Activated CD8-positive, alpha-beta T cell treated with anti-CD3 and anti-CD28 coated beads, Interleukin-2, amount 10 ng/mL, durations not matched to agents 7 days and 5 days (primary cell): ENCODE data around the gene VPREB3. TPM values are rescaled to one million over a fixed set of nuclear protein-coding genes. Genes with fewer than 3 reads are reported as not detected.
"Not testable (repeated sequence)": the region's sequence is repeated elsewhere in the genome, so short reads cannot be mapped to it uniquely, and the experiment has no call there.

Experiments
- ATAC-seq: fragments of 150-1000 bp; cut with Tn5 transposase; one replicate; pipeline ENCODE4 v1.10.0; 2021; ENCODE audit warnings: moderate library complexity
- CTCF ChIA-PET: fragments of 350-600 bp; sonication (Branson Sonifier 250); formaldehyde crosslinking; loops from one replicate; lab custom pipeline; 2021; ENCODE audit warnings: antibody characterized with exemption; lab: Charles Lee
- POLR2A ChIA-PET: fragments of 350-600 bp; sonication (Branson Sonifier 250); formaldehyde crosslinking; loops from one replicate; lab custom pipeline; 2021; ENCODE audit warnings: antibody characterized with exemption; lab: Charles Lee
- DNase-seq: peaks from one replicate; pipeline ENCODE4 v3.0.0-alpha.2; 2020
- H3K27ac Mint-ChIP-seq: one replicate; pipeline ENCODE4 v1.8.0; 2021; ENCODE audit warnings: mild to moderate bottlenecking, mixed read lengths
- H3K27me3 Mint-ChIP-seq: one replicate; pipeline ENCODE4 v1.8.0; 2021; ENCODE audit warnings: low read depth, mixed read lengths
- H3K36me3 Mint-ChIP-seq: one replicate; pipeline ENCODE4 v1.8.0; 2021; ENCODE audit warnings: low read depth, mixed read lengths
- H3K4me1 Mint-ChIP-seq: one replicate; pipeline ENCODE4 v1.8.0; 2021; ENCODE audit warnings: low read depth, mixed read lengths
- H3K4me3 Mint-ChIP-seq: one replicate; pipeline ENCODE4 v1.8.0; 2021; ENCODE audit warnings: mild to moderate bottlenecking, mixed read lengths
- H3K9me3 Mint-ChIP-seq: one replicate; pipeline ENCODE4 v1.8.0; 2022; ENCODE audit warnings: mixed read lengths; ENCODE audit not compliant: insufficient read depth
- total RNA-seq, 2 experiments: library from RNA; stranded (reverse); gene quantifications; one replicate each; pipeline ENCODE4 v1.2.3, GENCODE V29; 2021

The VPREB3 gene
- total RNA-seq, 2 experiments from 2014 or later, result not detected

DNA sequence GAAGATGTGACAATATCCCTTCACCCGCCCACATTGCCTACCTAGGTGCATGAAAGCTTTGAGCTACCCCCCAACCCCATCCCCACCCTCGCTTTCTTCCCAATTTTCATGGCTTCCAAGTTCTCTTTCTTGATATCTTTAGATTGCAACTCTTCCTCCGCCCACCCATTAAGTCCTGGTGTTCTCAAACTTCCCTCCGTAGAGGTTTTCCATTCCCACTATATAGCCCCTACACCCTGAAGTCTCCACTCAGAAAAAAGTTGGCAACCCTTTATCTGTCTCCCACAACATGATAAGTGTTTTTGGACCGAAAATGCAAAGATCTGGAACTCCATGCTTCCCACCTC lies 3.9 kb downstream of the VPREB3 start:
- ChIA-PET POLR2A (interaction anchor here (0.5 to 2.6 kb wide), 9 partner anchors 10 to 55 kb away, joined by 3 to 7 read pairs (median 4); partner anchors contain the start of genes C22orf15 and SMARCB1), CTCF (interaction anchor here (1.0 to 1.2 kb wide), 2 partner anchors 9 to 13 kb away, joined by 3 to 5 read pairs; no protein-coding TSS in a partner anchor)
- ATAC-seq (no peak), DNase-seq (no peak)
- peaks cover 2% of the 10 kb centered on the region for H3K36me3 Mint-ChIP-seq
- H3K4me1 Mint-ChIP-seq, result peaks cover 22% of the 10 kb centered on the region
- peak overlapping the region; percentile 74 for H3K27ac Mint-ChIP-seq
- H3K27me3 Mint-ChIP-seq, result no peaks in the 10 kb centered on the region
- no peaks in the 10 kb centered on the region for H3K9me3 Mint-ChIP-seq
- peak overlapping the region; percentile 82 for H3K4me3 Mint-ChIP-seq

DNA sequence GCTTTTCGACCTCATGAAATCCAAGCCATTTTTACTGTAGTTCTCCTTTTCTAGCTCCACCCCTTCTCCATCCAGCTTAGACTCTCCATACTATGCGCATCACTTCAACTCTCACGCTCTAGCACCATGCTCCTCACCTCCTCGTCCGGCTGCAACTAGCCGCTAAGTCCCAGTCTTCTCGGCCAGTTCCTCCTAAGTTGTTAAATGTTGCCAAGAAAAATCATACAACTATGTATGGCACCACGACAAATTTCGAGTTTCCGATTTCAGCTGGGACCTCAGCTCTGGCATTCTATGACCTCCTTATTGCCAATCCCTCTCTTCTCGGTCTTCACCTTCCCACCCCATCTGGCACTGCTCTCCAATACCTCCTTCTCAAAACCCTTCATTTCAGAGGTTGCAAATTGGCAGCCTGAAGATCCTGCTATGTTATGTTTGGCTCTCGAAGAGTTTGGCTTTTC lies 4.4 kb downstream of the VPREB3 start:
- Mint-ChIP-seq H3K36me3 (peaks cover 5% of the 10 kb centered on the region), H3K9me3 (no peaks in the 10 kb centered on the region), H3K4me3 (peak overlapping the region; percentile 82), H3K27me3 (no peaks in the 10 kb centered on the region), H3K4me1 (peaks cover 22% of the 10 kb centered on the region), H3K27ac (peak overlapping the region; percentile 9)
- ATAC-seq (no peak), DNase-seq (no peak)
- CTCF ChIA-PET, result no interaction called here
- POLR2A ChIA-PET, result interaction anchor here (1.1 kb wide), 1 partner anchor 16 kb away, joined by 3 read pairs; no protein-coding TSS in a partner anchor

DNA sequence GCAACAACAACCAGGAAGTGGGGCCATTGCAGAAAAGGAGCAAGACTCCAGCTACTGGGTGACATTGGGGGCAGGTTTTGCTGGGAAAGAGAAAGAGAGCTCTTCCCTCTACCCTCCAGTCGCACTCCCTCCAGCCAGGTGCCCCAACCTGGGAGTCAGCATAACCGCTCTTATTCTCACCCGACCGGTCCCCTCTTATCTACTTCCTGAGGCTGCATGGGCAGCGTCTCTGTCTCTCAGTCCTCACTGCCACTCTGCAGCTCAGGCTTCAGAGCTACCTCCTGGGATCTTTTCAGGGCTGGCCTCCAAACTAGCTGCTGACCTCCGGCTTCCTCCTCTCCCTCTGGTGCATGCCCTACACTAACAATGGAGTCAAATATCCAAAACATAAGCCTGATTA lies 8.4 kb downstream of the VPREB3 start:
- ChIA-PET POLR2A (no interaction called here), CTCF (interaction anchor here (0.9 kb wide), 1 partner anchor 104 kb away, joined by 3 read pairs; no protein-coding TSS in a partner anchor)
- H3K4me3 Mint-ChIP-seq, result no peak overlapping the region

DNA sequence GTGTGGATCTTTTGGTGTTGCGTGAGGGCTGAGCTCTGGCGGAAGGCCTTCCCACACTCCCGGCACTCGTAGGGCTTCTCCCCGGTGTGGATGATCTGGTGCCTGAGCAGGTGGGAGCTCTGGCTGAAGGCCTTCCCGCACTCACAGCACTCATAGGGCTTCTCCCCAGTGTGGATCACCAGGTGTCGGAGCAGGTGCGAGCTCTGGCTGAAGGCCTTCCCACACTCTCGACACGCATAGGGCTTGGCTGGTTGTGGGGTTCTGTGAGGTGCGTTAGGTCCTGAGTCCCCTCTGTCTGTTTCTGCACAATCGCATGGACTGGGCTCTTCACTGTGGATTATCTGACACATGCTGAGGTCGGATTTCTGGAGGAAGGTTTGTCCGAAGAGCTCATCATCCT lies 9.7 kb downstream of the VPREB3 start:
- Mint-ChIP-seq H3K4me3 (no peak overlapping the region), H3K4me1 (peaks cover 2% of the 10 kb centered on the region), H3K9me3 (no peaks in the 10 kb centered on the region), H3K27me3 (no peaks in the 10 kb centered on the region), H3K27ac (no peak overlapping the region), H3K36me3 (peaks cover 20% of the 10 kb centered on the region)
- ChIA-PET CTCF (interaction anchor here (0.6 kb wide), 1 partner anchor 70 kb away, joined by 5 read pairs; no protein-coding TSS in a partner anchor), POLR2A (no interaction called here)
- no peak for DNase-seq
- no peak for ATAC-seq

More for the DNA sequence above, 8.4 kb downstream of the VPREB3 start:
- peaks cover 20% of the 10 kb centered on the region for H3K36me3 Mint-ChIP-seq
- H3K9me3 Mint-ChIP-seq, result no peaks in the 10 kb centered on the region
- no peak overlapping the region for H3K27ac Mint-ChIP-seq
- ATAC-seq (no peak), DNase-seq (no peak)
- no peaks in the 10 kb centered on the region for H3K27me3 Mint-ChIP-seq
- H3K4me1 Mint-ChIP-seq, result peaks cover 15% of the 10 kb centered on the region

DNA sequence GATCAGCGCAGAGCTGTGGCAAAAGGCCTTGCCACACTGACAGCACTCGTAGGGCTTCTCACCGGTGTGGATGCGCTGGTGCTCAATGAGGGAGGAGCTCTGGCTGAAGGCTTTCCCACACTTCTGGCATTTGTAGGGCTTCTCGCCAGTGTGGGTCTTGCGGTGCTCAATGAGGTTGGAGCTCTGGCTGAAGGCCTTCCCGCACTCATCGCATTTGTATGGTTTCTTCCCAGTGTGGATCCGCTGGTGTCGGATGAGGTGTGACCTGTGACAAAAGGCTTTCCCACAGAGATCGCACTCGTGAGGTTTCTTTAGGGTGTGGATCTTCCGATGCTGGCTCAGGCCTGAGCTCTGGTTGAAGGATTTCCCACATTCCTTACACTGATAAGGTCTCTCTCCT lies 10.2 kb downstream of the VPREB3 start:
- DNase-seq (no peak), ATAC-seq (no peak)
- Mint-ChIP-seq H3K4me1 (peaks cover 2% of the 10 kb centered on the region), H3K27ac (no peak overlapping the region), H3K9me3 (no peaks in the 10 kb centered on the region), H3K4me3 (no peak overlapping the region), H3K27me3 (no peaks in the 10 kb centered on the region), H3K36me3 (peaks cover 20% of the 10 kb centered on the region)
- ChIA-PET CTCF (interaction anchor here (0.6 kb wide), 1 partner anchor 71 kb away, joined by 5 read pairs; no protein-coding TSS in a partner anchor), POLR2A (no interaction called here)

DNA sequence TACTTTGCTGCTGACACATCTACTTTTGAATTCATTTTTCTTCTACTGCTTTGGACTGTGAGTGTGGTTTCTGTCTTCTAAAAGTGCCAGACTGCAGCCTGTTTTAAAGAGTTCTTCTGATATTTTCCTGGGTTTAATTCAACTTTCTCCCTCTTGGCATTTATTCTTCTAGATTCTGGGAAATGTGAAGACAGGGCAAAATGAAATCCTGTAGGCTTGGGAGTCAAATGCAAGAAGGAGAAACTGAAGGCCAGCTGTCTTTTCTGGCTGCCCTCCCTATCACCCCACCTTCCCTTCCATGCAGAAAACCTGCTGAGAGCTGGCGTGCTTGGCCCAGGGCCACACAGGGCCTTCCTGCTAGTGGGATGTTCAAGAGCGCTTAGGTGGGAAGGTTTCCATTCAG lies 10.9 kb downstream of the VPREB3 start:
- Mint-ChIP-seq H3K9me3 (no peaks in the 10 kb centered on the region), H3K36me3 (peaks cover 20% of the 10 kb centered on the region), H3K4me1 (peaks cover 2% of the 10 kb centered on the region), H3K27me3 (no peaks in the 10 kb centered on the region), H3K4me3 (no peak overlapping the region), H3K27ac (no peak overlapping the region)
- DNase-seq (no peak), ATAC-seq (no peak)
- POLR2A ChIA-PET, result no interaction called here
- CTCF ChIA-PET, result no interaction called here

DNA sequence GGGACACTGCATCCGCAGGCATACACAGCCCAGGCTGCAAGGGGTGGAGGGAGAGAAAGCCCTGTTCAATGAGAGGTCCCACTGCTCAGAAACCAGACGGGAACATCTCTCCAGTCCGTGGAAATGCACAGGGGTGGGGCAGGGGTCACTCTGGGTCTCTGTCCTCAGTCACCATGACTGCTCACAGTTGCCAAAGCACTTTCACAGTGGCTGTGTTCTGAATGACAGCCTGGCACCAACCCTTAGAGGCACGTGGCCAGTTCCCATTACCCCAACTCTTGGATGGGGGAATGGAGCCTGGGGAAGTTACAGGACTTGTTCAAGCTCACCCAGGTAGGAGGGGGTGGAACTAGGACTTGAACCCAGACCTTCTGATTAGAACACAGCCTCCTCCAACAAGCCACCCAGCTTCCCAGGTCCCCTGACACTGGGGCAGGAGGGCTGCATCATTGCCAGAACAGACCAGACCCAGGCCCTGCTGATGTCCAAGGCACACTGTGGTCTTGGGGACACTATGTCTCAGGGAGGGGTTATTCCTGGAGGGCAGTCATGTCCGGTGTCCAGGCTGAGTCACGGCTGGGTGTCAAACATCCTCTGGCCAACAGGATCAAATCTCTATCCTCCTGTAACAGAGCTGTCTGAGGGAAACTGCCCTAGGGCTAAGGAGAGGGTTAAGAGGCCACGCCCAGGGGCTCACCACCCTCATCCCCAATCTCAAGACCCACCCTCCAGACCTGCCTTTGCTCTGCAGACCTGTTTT lies 11.5 kb downstream of the VPREB3 start:
- ATAC-seq (no peak), DNase-seq (no peak)
- POLR2A ChIA-PET, result no interaction called here
- H3K36me3 Mint-ChIP-seq, result peaks cover 20% of the 10 kb centered on the region
- H3K27me3 Mint-ChIP-seq, result no peaks in the 10 kb centered on the region
- no peak overlapping the region for H3K4me3 Mint-ChIP-seq
- H3K4me1 Mint-ChIP-seq, result peaks cover 2% of the 10 kb centered on the region
- H3K9me3 Mint-ChIP-seq, result no peaks in the 10 kb centered on the region
- CTCF ChIA-PET, result no interaction called here
- no peak overlapping the region for H3K27ac Mint-ChIP-seq

DNA sequence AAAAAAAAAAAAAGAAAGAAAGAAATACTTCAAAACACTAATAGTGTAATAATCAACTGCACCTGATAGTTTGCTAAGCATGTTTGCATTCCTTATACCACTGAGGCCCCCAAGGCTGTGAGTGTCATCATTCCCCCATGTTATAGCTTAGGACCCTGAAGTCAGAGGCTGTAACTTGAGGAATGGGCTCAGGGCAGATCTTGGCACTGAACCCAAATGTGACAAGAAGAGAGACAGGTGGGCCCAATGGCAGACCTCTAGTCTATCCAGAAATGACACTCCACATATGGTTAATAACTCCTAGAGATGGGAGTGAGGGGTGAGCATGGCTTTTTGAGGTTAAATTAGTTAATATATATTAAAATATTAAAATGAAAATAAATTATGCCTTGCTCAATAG lies 16.5 kb downstream of the VPREB3 start:
- no peak overlapping the region for H3K27ac Mint-ChIP-seq
- H3K36me3 Mint-ChIP-seq, result no peaks in the 10 kb centered on the region
- no peaks in the 10 kb centered on the region for H3K4me1 Mint-ChIP-seq
- H3K4me3 Mint-ChIP-seq, result no peak overlapping the region
- H3K9me3 Mint-ChIP-seq, result no peaks in the 10 kb centered on the region
- ChIA-PET CTCF (interaction anchor here (1.5 kb wide), 1 partner anchor 156 kb away, joined by 4 read pairs; the partner anchor contains the start of gene MIF), POLR2A (interaction anchor here (0.7 kb wide), 1 partner anchor 13 kb away, joined by 4 read pairs; no protein-coding TSS in a partner anchor)
- ATAC-seq (no peak), DNase-seq (no peak)
- H3K27me3 Mint-ChIP-seq, result no peaks in the 10 kb centered on the region

DNA sequence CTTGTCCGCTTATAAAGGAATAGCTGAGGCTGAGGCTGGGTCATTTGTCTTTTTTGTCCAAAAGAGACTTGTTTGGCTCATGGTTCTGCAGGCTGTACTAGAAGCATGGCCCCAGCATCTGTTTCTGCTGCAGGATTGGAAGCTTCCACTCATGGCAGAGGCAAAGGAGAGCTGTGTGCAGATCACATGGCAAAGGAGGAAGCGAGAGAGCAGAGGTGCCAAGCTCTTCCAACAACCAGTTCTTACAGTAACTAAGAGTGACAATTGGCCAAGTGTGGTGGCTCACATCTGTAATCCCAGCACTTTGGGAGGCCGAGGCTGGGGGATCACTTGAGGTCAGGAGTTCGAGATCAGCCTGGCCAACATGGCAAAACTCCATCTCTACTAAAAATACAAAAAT lies 26.1 kb downstream of the VPREB3 start:
- ATAC-seq, result not testable (repeated sequence)

DNA sequence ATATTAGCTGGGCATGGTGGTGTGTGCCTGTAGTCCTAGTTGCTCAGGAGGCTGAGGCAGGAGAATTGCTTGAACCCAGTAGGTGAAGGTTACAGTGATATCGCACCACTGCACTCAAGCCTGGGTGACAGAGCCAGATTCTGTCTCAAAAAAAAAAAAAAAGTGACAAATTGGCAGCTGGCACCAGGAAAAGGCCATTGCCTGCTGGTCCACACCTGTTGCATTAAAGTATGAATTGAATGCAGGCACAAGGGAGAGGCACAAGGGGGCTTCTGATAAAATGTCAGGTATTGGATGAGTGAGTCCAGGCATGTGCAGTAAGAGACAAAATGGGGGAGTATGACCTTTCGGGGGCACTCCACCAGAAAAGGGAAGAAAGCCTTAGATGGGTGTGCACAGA lies 31.5 kb downstream of the VPREB3 start:
- Mint-ChIP-seq H3K27ac (no peak overlapping the region), H3K27me3 (peaks cover 7% of the 10 kb centered on the region)

More for the DNA sequence above, 26.1 kb downstream of the VPREB3 start:
- CTCF ChIA-PET, H3K9me3 Mint-ChIP-seq, H3K4me1 Mint-ChIP-seq, H3K27ac Mint-ChIP-seq, H3K36me3 Mint-ChIP-seq, DNase-seq, H3K4me3 Mint-ChIP-seq, H3K27me3 Mint-ChIP-seq: not testable (repeated sequence)
- POLR2A ChIA-PET, result interaction anchor here (0.6 kb wide), 1 partner anchor 60 kb away, joined by 4 read pairs; no protein-coding TSS in a partner anchor

DNA sequence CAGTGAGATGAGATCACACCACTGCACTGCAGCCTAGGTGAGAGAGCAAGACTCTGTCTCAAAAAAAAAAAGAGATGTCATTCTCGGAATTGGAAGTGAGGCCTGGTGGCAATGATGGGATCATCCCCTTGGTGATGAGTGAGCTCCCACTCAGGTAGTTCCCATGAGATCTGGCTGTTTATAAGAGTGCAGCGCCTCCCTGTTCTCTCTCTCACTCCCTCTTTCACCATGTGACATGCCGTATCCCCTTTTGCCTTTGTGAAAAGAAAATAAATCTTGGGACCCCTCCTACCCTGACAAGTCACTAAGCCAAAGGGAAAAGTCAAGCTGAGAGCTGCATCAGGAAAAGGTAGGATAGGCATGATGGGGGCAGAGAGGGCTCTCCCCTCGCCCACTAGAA lies 32.1 kb downstream of the VPREB3 start:
- DNase-seq (no peak), ATAC-seq (no peak)
- Mint-ChIP-seq H3K4me1 (peaks cover 4% of the 10 kb centered on the region), H3K4me3 (no peak overlapping the region), H3K9me3 (no peaks in the 10 kb centered on the region), H3K36me3 (no peaks in the 10 kb centered on the region), H3K27ac (no peak overlapping the region), H3K27me3 (peaks cover 6% of the 10 kb centered on the region)
- POLR2A ChIA-PET, result no interaction called here
- CTCF ChIA-PET, result interaction anchor here (0.6 kb wide), 1 partner anchor 104 kb away, joined by 3 read pairs; no protein-coding TSS in a partner anchor

More for the DNA sequence above, 31.5 kb downstream of the VPREB3 start:
- H3K9me3 Mint-ChIP-seq, result no peaks in the 10 kb centered on the region
- H3K4me3 Mint-ChIP-seq, result no peak overlapping the region
- ChIA-PET POLR2A (no interaction called here), CTCF (interaction anchor here (0.6 kb wide), 1 partner anchor 104 kb away, joined by 3 read pairs; no protein-coding TSS in a partner anchor)
- no peaks in the 10 kb centered on the region for H3K4me1 Mint-ChIP-seq
- ATAC-seq, result no peak
- no peaks in the 10 kb centered on the region for H3K36me3 Mint-ChIP-seq
- no peak for DNase-seq

DNA sequence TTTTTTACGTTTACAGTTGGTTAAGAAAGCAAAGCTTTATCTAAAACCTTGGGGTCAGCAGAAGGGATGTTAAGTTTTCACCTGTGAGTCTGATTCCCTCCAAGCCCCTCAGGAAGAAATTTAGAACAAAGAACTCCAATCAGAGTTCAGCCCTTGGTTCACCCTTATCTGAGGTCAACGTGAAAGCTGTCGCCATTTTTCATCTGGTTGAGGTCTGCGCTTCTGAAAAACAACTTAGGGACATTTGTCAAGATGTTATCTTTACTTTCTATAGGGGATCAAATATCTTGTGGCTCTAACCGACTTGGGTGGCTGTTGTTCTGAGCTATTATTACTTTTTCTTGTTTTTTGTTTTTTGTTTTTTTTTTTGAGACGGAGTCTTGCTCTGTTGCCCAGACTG lies 33.4 kb downstream of the VPREB3 start:
- ChIA-PET POLR2A (no interaction called here), CTCF (no interaction called here)
- Mint-ChIP-seq H3K27ac (no peak overlapping the region), H3K4me3 (no peak overlapping the region), H3K9me3 (no peaks in the 10 kb centered on the region), H3K27me3 (peaks cover 2% of the 10 kb centered on the region), H3K36me3 (peaks cover 2% of the 10 kb centered on the region), H3K4me1 (peaks cover 7% of the 10 kb centered on the region)
- no peak for DNase-seq
- no peak for ATAC-seq
